NCI-H510A (cell line): ENCODE results near the gene CBFA2T3.

Experiments used
- DNase-seq: peaks from one replicate; lab custom pipeline; 2025; lab: John Stamatoyannopoulos, UW

CBFA2T3 gene

DNA sequence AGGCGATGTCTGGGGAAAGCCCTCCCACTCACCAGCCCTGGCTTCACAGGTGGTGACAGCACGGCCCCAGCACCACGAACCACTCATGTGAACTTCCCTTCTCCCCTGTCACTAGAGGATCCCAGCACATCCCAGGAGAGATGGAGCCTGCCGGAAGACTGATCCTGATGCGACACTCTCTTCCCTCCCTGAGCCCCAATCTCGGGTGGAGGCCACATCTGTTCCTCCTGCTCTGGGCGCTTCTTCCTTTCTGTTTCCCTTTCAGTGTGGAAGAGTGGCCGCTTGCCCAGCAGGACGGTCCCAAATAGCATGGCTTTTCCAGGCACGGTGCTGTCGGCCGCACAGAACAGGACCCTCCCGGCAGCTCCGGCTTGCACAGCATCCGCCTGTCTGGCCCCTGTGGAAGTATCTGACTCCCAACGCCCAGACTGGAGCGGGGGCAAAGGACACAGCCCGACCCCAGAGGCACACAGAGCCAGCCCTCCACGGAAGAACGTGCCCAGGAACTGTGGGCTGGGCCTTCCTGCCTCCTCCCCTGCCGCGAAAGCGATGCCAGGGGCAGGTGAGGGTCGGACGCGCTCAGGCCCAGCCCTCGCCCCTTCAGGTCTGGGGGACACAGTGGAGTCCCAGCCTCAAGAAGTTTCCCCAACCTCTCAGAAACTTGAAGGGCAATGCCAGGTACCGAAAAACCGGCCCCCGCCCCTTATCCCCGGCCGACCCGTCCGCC, 37.6 kb downstream of the CBFA2T3 start:
- DNase-seq, result no peak

GRCh38 chr16:88938777-88939244, 38.2 kb downstream of the CBFA2T3 start:
- no peak for DNase-seq

DNA sequence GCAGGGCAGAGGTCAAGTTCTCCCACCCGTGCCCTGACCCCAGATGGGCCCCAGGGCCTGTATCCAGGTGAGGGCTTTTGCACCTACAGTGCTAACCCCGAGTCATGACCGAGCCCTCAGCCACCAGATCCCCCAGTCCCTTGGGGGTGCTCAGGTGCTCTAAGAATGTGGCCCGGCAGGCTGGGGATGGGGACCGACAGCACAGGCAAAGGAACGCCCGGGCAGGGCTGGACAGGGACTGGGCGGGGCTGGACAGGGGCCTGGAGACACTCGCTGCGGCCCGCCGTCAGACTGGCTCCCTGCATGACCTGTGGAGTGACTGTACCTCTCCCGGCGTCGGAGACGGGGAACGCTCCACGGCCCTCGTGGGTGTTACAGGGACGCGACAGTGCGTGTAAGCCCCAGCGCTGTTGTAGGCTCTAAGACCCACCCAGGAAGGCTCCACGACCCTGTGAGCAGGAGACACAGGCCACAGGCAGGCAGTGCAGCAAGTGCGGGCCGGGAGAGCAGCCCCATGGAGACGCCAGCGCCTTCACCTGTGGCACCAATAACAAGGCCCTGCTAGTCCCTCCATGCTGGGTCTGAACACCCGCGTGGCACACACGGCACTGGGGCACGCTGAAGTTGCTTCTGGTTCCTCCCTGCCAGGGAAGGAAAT, 38.8 kb downstream of the CBFA2T3 start:
- DNase-seq, result no peak

DNA sequence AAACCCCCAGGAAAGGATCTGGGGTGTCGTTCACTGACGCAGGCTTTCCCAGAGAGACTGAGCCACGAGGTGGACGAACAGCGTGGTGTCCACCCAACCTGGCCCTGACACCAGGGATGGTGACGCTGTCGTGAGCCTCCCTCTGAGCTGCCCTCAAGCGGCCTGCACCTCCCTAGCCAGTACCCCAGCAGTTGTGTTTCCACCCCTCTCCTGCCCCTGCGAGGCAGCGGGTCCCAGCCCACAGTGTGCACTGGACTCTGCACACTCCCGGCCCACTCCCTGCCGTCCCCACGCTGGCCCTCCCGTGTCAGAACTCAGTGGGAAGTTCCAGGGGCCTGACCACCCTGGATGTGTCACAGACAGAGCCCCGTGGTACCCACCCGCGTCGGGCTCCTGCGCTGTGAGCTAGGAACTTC, 39.8 kb downstream of the CBFA2T3 start:
- DNase-seq, result no peak

- DNase-seq, result no peak
Measured at GRCh38 chr16:88936556-88937205, 40.3 kb downstream of the CBFA2T3 start.

GRCh38 chr16:88936008-88936555, 40.9 kb downstream of the CBFA2T3 start:
- DNase-seq, result no peak

DNA sequence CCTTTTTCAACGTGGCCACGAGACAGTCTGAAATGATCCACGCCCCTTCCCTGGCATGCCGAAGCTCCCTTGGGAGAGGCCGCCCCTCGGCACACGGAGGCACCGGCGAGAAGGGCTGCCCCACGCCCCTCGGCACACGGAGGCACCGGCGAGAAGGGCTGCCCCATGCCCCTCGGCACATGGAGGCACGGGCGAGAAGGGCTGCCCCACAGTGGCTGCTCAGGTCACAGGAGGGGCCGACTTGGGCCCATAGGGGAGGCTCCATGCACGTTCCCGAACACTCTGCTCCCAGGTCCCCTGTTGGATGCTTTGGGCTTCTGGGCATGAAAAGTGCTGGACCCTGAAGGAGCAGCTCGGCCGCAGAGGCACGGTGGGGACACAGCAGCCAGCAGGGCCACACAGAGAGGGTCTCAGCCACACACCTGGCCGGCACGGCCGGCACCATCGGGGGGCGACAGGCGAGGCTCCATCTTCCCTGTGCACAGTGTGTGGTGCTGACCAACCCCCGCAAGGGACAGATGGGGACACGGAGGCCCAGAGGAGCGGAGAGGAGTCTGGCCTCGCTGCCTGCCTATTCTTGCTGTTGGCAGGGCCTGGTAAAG, 42.8 kb downstream of the CBFA2T3 start:
- no peak for DNase-seq

DNA sequence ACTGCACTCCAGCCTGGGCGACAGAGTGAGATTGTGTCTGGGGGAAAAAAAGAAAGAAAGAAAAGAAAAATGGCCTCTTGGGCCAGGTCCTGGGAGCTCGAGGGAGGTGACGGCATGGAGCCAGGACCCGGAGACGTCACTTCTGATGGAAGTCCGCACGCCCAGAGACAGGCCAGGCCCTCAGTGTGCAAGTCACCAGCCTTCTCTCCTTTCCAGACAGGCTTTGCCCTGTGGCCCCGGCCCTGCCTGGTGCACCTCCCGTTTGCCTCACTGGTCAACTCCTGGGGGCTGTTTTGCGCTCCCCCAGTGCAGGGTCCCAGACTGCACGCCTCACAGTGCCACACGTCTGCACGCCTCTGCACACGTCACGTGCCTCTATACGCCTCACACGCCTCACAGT, 44.1 kb downstream of the CBFA2T3 start:
- DNase-seq, result no peak

GRCh38 chr16:88931936-88932335, 45.1 kb downstream of the CBFA2T3 start:
- no peak for DNase-seq

GRCh38 chr16:88931373-88931900, 45.6 kb downstream of the CBFA2T3 start:
- no peak for DNase-seq

DNA sequence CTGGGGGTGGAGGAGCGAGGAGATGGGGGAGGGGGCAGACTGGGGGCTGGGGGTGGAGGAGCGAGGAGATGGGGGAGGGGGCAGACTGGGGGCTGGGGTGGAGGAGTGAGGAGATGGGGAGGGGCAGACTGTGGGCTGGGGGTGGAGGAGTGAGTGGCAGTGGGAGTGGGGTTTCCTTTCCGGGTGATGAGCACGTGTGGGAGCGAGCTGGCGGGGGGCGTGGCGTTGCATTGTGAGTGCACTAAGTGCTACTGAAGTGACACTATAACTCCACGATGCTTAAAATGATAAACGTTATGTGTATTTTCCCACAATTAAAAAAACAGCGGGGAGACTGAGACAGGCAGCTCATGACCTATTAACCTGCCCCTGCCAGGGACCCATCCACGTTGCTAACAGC, 46.3 kb downstream of the CBFA2T3 start:
- no peak for DNase-seq

GRCh38 chr16:88929091-88929445, 47.9 kb downstream of the CBFA2T3 start:
- no peak for DNase-seq

DNA sequence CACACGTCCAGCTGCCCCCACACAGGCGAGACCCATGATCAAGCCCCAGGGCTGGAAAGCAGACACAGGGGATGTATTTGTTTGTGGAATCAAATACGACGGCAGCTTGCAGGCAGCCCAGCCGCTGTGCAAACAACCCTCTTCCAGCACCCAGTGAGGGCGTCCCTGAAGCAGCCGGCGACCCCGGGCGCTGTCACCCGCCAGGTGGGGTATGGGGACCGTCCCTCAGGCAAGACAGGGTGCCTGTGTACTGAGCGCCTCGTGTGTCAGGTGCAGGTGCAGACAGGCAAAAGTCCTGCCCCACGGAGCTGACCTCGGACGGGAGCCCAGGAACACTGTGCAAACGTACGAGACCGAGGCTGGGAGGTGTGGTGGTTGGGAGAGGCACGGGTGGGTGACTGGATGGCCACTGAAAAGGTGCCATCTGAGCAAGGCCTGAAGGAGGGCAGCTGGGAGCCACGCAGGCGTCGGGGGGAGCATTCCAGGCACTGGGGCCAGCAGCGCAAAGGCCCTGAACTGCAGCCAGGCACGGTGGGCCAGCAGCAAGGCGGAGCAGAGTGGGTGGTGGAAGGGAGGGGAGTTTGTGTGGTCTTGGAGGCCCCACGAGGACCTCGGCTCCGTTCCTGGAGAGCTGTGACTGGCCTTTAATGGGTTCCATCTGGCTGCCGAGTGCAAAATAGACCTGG, 48.5 kb downstream of the CBFA2T3 start:
- DNase-seq, result no peak

DNA sequence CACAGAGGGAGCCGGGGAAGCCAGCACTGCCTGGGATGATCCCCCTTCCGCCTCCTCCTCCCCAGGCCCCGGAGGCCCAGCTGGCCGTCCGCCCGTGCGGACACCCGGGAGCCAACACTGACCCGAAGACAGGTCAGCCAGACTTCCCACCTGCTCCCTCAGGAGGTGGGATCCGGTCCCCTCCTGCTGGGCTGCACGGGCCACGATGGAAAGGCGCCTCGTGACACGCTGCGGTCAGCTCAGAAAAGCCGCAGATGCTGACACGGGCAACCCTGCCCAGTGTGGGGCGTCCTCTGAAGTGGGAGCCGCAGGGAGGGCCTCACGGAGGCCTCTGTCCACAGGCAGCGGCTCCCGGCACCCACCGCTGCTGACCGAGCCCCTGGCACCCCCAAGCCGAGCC, 49.3 kb downstream of the CBFA2T3 start:
- DNase-seq, result no peak

- DNase-seq, result no peak
Measured at GRCh38 chr16:88927010-88927409, 50.0 kb downstream of the CBFA2T3 start.

DNA sequence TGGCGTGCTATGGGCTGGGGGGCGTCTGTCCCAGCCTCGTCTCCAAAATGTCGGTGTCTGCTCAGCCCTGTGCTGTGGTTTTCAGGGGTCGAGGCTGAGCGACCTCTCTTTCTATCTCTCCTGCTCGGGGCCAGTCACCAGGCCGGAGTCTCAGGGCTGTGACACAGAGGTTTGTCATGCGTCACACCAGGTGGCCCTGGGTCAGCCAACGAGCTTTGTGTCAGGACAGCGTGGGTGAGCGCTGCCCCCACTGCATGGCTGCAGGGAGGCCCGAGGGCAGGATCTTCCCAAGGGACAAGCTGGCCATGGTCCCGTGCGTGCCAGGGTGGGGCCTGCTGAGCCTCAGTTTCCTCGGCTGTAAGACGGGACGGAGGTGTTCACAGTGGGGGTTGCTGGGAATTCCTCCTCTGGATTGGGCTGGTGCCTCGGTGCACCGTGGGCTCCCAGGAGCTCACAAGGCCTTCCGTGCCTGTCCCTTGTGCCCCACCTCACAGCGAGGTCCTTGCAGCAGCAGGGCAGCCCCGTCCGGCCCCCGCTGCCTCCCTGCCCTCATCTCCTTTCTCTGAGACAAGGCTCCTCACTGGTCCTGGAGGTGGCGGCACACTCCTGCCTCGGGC, 50.5 kb downstream of the CBFA2T3 start:
- DNase-seq, result no peak

DNA sequence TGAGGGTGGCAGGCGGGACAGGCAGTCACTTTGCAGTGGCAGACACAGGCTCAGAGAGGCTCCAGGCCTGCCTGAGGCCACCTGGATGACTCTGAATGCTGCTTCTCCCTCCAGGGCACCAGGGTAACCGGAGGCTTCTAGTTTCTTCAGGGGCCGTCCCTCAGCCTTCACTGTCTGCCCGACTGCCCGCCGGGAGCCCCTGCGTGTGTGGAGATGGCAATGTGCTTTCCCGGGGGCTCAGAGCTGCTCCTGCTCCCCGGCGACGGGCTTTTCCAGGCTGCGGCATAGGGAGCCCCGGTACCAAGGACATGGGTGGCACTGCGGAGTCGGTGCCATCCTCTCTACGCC, 51.5 kb downstream of the CBFA2T3 start:
- DNase-seq, result no peak

DNA sequence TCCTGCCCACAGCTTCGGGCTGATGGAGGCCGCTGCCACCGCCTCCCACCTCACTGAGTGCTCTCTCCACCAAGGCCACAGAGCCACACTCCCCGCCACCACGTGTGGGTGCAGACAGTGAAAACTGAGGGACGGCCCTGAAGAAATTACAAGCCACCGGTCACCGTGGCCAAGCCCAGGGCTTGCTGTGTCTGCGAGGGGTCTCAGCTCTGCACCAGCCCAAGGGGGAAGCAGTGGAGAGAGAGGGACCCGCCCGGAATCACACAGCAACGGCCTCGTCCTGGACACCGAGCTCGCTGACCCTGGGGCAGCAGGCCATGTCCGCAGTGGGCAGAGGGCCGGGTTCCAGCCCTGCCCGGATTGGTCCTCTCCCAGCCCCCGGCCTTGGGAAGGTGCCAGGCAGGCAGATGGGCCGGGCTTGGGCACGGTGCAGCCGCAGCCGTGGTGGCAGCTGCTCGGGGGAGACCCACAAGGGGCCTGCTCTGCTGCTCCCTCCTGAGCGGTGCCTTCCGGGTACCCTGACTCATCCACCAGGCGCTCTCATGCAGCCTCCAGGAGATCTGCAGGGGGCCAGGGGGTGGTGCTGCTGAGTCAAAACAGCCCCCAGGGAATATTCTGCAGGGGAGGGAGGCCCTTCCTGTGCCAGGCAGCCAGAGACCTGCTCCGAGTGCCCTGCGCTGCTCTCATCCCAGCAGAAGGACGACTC, 52.0 kb downstream of the CBFA2T3 start:
- no peak for DNase-seq

GRCh38 chr16:88923926-88924833, 52.8 kb downstream of the CBFA2T3 start:
- no peak for DNase-seq

- DNase-seq, result no peak
Measured at GRCh38 chr16:88923450-88923849, 53.6 kb downstream of the CBFA2T3 start.
